Sigmoid colon (tissue), 4 donors: ENCODE measurements around the gene HES5.

Source experiments
- CTCF ChIP-seq, 4 experiments: fragments of 450-650 bp in 3 of 4; fragments of 200-600 bp in 1 of 4; IDR thresholded peaks; one replicate each; pipeline ENCODE4 v1.5.1; 2016 to 2019; ENCODE audit warnings: antibody characterized with exemption in 4 of 4, mild to moderate bottlenecking in 3 of 4, moderate library complexity in 2 of 4
- POLR2A ChIP-seq, 2 donors: fragments of 450-650 bp; IDR thresholded peaks; one replicate each; pipeline ENCODE4 v1.6.1; 2016; ENCODE audit warnings: antibody characterized with exemption in 2 of 2, mild to moderate bottlenecking in 2 of 2, moderate library complexity in 2 of 2
- POLR2AphosphoS5 ChIP-seq, 4 donors: sonication (generic); formaldehyde crosslinking; IDR thresholded peaks; one replicate each; pipeline ENCODE4 v1.6.1; 2017; ENCODE audit warnings: antibody characterized with exemption in 4 of 4

- TF ChIP-seq CTCF (IDR thresholded peaks at IDR 0.05) (no peak), POLR2AphosphoS5 (IDR thresholded peaks at IDR 0.05) (no peak), POLR2A (IDR thresholded peaks at IDR 0.05) (no peak)
These were observed 41.4 kb downstream of the HES5 start for GRCh38 chr1:2488688-2489087.
